HG03108 (cell line): ENCODE data around the gene CCDC57.

Experiments
- ATAC-seq: cut with Tn5 transposase; IDR thresholded peaks from one replicate; pipeline ENCODE4 v1.9.1; 2021; ENCODE audit warnings: moderate library complexity; ENCODE audit not compliant: unreplicated experiment

CCDC57 gene

GRCh38 chr17:82053130-82053529, 159.5 kb downstream of the CCDC57 start:
- ATAC-seq = no peak

- no peak for ATAC-seq
Measured at GRCh38 chr17:82052638-82053059, 160.0 kb downstream of the CCDC57 start.

- no peak for ATAC-seq
Measured at GRCh38 chr17:82051776-82052637, 160.6 kb downstream of the CCDC57 start, which contains the start of the genes GPS1 and RFNG. Gene GPS1, plus strand, starts transcription at chr17:82051898. Its CDS starts 34 bp downstream, at chr17:82051932. Gene RFNG, minus strand, starts transcription at chr17:82051811. Its CDS starts 45 bp downstream, at chr17:82051766.
